GM19372 (cell line): ENCODE measurements around the gene RPL41.

Experiments
- ATAC-seq: cut with Tn5 transposase; IDR thresholded peaks from one replicate; pipeline ENCODE4 v1.9.1; 2021; ENCODE audit warnings: mild to moderate bottlenecking, low read depth, moderate library complexity; ENCODE audit not compliant: unreplicated experiment

RPL41 gene

DNA sequence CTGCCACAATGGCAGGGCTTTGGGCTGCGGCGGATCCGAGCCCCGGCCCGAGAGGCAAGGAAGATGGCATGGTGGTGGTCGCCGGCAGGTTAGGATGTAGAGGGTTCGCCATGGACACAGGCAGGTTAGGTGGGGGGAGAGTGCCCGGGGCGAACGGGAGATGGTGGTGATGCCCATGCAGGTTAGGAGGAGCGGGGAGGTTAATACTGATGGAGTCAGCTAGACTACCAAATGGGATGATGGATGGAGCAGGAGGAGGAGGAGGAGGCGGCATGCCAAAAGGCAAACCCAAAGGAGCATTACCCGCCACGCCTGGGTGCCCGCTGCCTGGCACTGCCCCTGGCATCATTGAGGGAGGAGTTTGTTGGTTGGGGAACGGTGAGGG, 47.9 kb downstream of the RPL41 start:
- ATAC-seq, result no peak

DNA sequence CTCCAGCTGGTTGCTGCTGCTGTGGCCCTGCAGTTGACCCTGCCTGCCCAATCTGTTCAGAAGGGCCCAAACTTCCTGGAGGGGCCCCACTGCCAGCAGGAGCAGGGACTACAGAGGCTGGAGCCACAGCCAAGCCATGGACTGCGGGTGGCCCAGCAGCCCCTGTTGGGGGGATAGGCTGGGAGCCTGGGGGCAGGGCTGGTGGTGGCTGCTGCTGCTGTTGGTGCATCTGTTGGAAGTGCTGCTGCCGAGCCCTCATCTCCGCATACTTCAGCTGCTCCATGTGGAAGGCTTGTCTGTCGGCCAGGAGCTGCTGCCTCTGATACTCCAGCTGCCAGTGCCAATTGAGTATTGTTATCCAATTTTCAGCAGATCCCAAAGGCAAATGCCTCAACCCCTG, 48.9 kb downstream of the RPL41 start:
- ATAC-seq, result no peak
